SK-N-SH treated with all-trans-retinoic acid at 6 μM for 48 hours (cell line): Measurements from ENCODE around the gene TMEM132D.

ENCODE experiments used
- ATAC-seq: fragments of 200-7000 bp; cut with Tn5 transposase; 3 replicates; pipeline ENCODE4 v1.9.1; 2020; ENCODE audit warnings: mild to moderate bottlenecking, moderate library complexity
- ARNTL ChIP-seq: fragments of 450-650 bp; formaldehyde crosslinking; IDR thresholded peaks from 2 replicates; pipeline ENCODE4 v1.5.0; 2020; ENCODE audit warnings: low read depth, mild to moderate bottlenecking, moderate library complexity, borderline replicate concordance
- BACH2 ChIP-seq: fragments of 250-450 bp; sonication (Bioruptor Pico); IDR thresholded peaks from 2 replicates; pipeline ENCODE4 v1.9.0; 2021; ENCODE audit warnings: mild to moderate bottlenecking, borderline replicate concordance
- ESRRG ChIP-seq: fragments of 250-450 bp; sonication (Bioruptor Pico); IDR thresholded peaks from 2 replicates; pipeline ENCODE4 v1.6.1; 2021; ENCODE audit warnings: mild to moderate bottlenecking
- ISL1 ChIP-seq: fragments of 250-450 bp; sonication (Bioruptor Pico); IDR thresholded peaks from 2 replicates; pipeline ENCODE4 v2.1.2; 2022; ENCODE audit warnings: mild to moderate bottlenecking, moderate library complexity
- OSR1 ChIP-seq: fragments of 250-450 bp; sonication (Bioruptor Pico); IDR thresholded peaks from 2 replicates; pipeline ENCODE4 v1.8.0; 2022; ENCODE audit warnings: moderate library complexity, mild to moderate bottlenecking, inconsistent platforms
- PPARA ChIP-seq: fragments of 250-450 bp; sonication (Bioruptor Pico); IDR thresholded peaks from 2 replicates; pipeline ENCODE4 v1.5.0; 2020; ENCODE audit warnings: mild to moderate bottlenecking, borderline replicate concordance
- RARB ChIP-seq: fragments of 250-450 bp; sonication (Bioruptor Pico); IDR thresholded peaks from 2 replicates; pipeline ENCODE4 v1.8.0; 2021; ENCODE audit warnings: mild to moderate bottlenecking, moderate library complexity
- SNAI2 ChIP-seq: fragments of 250-450 bp; sonication (Bioruptor Pico); IDR thresholded peaks from 2 replicates; pipeline ENCODE4 v1.5.0; 2020; ENCODE audit warnings: mild to moderate bottlenecking, moderate library complexity
- TCF4 ChIP-seq: fragments of 250-450 bp; sonication (Bioruptor Pico); IDR thresholded peaks from 2 replicates; pipeline ENCODE4 v1.8.0; 2021; ENCODE audit warnings: mild to moderate bottlenecking, moderate library complexity, borderline replicate concordance
- TOX ChIP-seq: fragments of 250-450 bp; sonication (Bioruptor Pico); IDR thresholded peaks from 2 replicates; pipeline ENCODE4 v1.8.0; 2021; ENCODE audit warnings: mild to moderate bottlenecking, moderate library complexity, borderline replicate concordance
- ZC3H10 ChIP-seq: fragments of 250-450 bp; sonication (Bioruptor Pico); IDR thresholded peaks from 2 replicates; pipeline ENCODE4 v1.5.1; 2021; ENCODE audit warnings: mild to moderate bottlenecking, moderate library complexity
- ZFP3 ChIP-seq: fragments of 250-450 bp; sonication (Bioruptor Pico); IDR thresholded peaks from 2 replicates; pipeline ENCODE4 v1.5.0; 2020; ENCODE audit warnings: mild to moderate bottlenecking, moderate library complexity
- ZFP30 ChIP-seq: fragments of 450-650 bp; formaldehyde crosslinking; IDR thresholded peaks from 2 replicates; pipeline ENCODE4 v1.5.0; 2022; ENCODE audit warnings: mild to moderate bottlenecking, moderate library complexity
- ZNF565 ChIP-seq: fragments of 450-650 bp; formaldehyde crosslinking; conservative IDR thresholded peaks from 2 replicates; pipeline ENCODE4 v1.5.0; 2020; ENCODE audit warnings: low read depth, mild to moderate bottlenecking, moderate library complexity
- ZNF70 ChIP-seq: fragments of 450-650 bp; formaldehyde crosslinking; IDR thresholded peaks from 2 replicates; pipeline ENCODE4 v1.5.0; 2020; ENCODE audit warnings: mild to moderate bottlenecking, moderate library complexity
- ZNF8 ChIP-seq: fragments of 450-650 bp; formaldehyde crosslinking; IDR thresholded peaks from 2 replicates; pipeline ENCODE4 v1.5.0; 2020; ENCODE audit warnings: mild to moderate bottlenecking, moderate library complexity
- TF ChIP-seq, protein P1 (sequence below): fragments of 250-450 bp; sonication (Bioruptor Pico); IDR thresholded peaks from 2 replicates; pipeline ENCODE4 v1.8.0; 2020; ENCODE audit warnings: mild to moderate bottlenecking, moderate library complexity, borderline replicate concordance
- TF ChIP-seq, protein P2 (sequence below): fragments of 250-450 bp; sonication (Bioruptor Pico); IDR thresholded peaks from 2 replicates; pipeline ENCODE4 v1.8.0; 2021; ENCODE audit warnings: low read depth, mild to moderate bottlenecking, moderate library complexity, borderline replicate concordance
- TF ChIP-seq, protein P3 (sequence below): fragments of 250-450 bp; sonication (Bioruptor Pico); IDR thresholded peaks from 2 replicates; pipeline ENCODE4 v1.5.1; 2021; ENCODE audit warnings: mild to moderate bottlenecking, moderate library complexity
- TF ChIP-seq, protein P4 (sequence below): fragments of 250-450 bp; sonication (Bioruptor Pico); IDR thresholded peaks from 2 replicates; pipeline ENCODE4 v1.5.0; 2020; ENCODE audit warnings: mild to moderate bottlenecking, moderate library complexity
- TF ChIP-seq, protein P5 (sequence below): fragments of 250-450 bp; sonication (Bioruptor Pico); IDR thresholded peaks from 2 replicates; pipeline ENCODE4 v1.5.1; 2020; ENCODE audit warnings: low read depth, mild to moderate bottlenecking, moderate library complexity

Gene TMEM132D

DNA sequence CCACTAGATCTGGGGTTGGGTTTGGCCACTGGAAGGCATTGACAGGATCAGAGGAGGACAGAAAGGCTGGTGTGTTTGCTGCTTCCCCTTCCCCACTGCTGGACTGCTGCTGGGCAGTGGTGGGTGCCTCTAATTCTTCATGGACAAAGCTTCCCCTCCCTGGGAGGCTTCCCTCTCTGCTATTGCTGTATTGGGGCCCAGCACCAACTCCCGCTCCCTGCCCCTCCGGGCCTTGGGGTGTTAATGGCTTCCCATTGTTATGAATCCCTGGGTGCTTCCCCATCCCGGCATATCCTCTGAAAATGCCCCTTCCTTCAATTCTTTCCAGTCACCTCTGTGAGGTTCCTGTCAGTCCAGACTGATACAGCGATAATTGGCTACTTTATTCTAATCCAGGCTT lies 740.4 kb downstream of the TMEM132D start (continued):
- TF ChIP-seq OSR1 (CRISPR knock-in tag), result no peak
- TF ChIP-seq ZFP30 (CRISPR knock-in tag), result no peak
- TF ChIP-seq ESRRG, result no peak
- TF ChIP-seq TCF4 (CRISPR knock-in tag), result no peak
- no peak for TF ChIP-seq BACH2 (CRISPR knock-in tag)
- TF ChIP-seq TOX (CRISPR knock-in tag), result no peak
- TF ChIP-seq, all 23 proteins: peak for 0

DNA sequence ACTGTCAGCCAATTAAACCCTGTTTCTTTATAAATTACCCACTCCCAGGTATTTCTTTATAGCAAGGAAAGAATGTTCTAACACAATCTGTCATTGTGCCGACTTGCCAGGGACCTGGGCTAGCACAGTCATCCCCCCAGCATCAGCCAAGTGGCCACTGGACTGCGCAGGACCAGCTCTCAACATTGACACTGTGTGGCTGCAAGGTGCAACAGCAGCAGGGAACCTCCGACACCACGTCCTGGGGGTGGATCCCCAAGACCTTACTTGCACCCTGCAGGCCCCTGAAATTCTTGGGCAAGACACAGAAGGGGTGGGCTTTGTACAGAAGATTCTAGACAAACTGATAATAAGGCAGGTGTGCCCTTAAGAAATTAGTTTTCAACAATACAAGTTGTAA lies 741.0 kb downstream of the TMEM132D start:
- ATAC-seq, result no peak
- TF ChIP-seq, protein P1, sequence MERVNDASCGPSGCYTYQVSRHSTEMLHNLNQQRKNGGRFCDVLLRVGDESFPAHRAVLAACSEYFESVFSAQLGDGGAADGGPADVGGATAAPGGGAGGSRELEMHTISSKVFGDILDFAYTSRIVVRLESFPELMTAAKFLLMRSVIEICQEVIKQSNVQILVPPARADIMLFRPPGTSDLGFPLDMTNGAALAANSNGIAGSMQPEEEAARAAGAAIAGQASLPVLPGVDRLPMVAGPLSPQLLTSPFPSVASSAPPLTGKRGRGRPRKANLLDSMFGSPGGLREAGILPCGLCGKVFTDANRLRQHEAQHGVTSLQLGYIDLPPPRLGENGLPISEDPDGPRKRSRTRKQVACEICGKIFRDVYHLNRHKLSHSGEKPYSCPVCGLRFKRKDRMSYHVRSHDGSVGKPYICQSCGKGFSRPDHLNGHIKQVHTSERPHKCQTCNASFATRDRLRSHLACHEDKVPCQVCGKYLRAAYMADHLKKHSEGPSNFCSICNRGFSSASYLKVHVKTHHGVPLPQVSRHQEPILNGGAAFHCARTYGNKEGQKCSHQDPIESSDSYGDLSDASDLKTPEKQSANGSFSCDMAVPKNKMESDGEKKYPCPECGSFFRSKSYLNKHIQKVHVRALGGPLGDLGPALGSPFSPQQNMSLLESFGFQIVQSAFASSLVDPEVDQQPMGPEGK (CRISPR knock-in tag), result no peak
- no peak for TF ChIP-seq TCF4 (CRISPR knock-in tag)
- no peak for TF ChIP-seq SNAI2 (CRISPR knock-in tag)
- TF ChIP-seq, protein P2, sequence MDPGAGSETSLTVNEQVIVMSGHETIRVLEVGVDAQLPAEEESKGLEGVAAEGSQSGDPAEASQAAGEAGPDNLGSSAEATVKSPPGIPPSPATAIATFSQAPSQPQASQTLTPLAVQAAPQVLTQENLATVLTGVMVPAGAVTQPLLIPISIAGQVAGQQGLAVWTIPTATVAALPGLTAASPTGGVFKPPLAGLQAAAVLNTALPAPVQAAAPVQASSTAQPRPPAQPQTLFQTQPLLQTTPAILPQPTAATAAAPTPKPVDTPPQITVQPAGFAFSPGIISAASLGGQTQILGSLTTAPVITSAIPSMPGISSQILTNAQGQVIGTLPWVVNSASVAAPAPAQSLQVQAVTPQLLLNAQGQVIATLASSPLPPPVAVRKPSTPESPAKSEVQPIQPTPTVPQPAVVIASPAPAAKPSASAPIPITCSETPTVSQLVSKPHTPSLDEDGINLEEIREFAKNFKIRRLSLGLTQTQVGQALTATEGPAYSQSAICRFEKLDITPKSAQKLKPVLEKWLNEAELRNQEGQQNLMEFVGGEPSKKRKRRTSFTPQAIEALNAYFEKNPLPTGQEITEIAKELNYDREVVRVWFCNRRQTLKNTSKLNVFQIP (CRISPR knock-in tag), result no peak
- no peak for TF ChIP-seq OSR1 (CRISPR knock-in tag)
- TF ChIP-seq, protein P3, sequence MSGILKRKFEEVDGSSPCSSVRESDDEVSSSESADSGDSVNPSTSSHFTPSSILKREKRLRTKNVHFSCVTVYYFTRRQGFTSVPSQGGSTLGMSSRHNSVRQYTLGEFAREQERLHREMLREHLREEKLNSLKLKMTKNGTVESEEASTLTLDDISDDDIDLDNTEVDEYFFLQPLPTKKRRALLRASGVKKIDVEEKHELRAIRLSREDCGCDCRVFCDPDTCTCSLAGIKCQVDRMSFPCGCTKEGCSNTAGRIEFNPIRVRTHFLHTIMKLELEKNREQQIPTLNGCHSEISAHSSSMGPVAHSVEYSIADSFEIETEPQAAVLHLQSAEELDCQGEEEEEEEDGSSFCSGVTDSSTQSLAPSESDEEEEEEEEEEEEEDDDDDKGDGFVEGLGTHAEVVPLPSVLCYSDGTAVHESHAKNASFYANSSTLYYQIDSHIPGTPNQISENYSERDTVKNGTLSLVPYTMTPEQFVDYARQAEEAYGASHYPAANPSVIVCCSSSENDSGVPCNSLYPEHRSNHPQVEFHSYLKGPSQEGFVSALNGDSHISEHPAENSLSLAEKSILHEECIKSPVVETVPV (CRISPR knock-in tag), result no peak
- TF ChIP-seq ZNF8 (CRISPR knock-in tag), result no peak
- no peak for TF ChIP-seq ZC3H10 (CRISPR knock-in tag)
- TF ChIP-seq, protein P4, sequence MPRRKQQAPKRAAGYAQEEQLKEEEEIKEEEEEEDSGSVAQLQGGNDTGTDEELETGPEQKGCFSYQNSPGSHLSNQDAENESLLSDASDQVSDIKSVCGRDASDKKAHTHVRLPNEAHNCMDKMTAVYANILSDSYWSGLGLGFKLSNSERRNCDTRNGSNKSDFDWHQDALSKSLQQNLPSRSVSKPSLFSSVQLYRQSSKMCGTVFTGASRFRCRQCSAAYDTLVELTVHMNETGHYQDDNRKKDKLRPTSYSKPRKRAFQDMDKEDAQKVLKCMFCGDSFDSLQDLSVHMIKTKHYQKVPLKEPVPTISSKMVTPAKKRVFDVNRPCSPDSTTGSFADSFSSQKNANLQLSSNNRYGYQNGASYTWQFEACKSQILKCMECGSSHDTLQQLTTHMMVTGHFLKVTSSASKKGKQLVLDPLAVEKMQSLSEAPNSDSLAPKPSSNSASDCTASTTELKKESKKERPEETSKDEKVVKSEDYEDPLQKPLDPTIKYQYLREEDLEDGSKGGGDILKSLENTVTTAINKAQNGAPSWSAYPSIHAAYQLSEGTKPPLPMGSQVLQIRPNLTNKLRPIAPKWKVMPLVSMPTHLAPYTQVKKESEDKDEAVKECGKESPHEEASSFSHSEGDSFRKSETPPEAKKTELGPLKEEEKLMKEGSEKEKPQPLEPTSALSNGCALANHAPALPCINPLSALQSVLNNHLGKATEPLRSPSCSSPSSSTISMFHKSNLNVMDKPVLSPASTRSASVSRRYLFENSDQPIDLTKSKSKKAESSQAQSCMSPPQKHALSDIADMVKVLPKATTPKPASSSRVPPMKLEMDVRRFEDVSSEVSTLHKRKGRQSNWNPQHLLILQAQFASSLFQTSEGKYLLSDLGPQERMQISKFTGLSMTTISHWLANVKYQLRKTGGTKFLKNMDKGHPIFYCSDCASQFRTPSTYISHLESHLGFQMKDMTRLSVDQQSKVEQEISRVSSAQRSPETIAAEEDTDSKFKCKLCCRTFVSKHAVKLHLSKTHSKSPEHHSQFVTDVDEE (CRISPR knock-in tag), result no peak
- TF ChIP-seq ZFP3 (CRISPR knock-in tag), result no peak
- TF ChIP-seq ARNTL, result no peak
- no peak for TF ChIP-seq ESRRG
- no peak for TF ChIP-seq TOX (CRISPR knock-in tag)
- TF ChIP-seq ZNF565 (CRISPR knock-in tag), result no peak
- TF ChIP-seq ISL1 (CRISPR knock-in tag), result no peak
- TF ChIP-seq BACH2 (CRISPR knock-in tag), result no peak
- TF ChIP-seq, all 23 proteins: peak for 0

DNA sequence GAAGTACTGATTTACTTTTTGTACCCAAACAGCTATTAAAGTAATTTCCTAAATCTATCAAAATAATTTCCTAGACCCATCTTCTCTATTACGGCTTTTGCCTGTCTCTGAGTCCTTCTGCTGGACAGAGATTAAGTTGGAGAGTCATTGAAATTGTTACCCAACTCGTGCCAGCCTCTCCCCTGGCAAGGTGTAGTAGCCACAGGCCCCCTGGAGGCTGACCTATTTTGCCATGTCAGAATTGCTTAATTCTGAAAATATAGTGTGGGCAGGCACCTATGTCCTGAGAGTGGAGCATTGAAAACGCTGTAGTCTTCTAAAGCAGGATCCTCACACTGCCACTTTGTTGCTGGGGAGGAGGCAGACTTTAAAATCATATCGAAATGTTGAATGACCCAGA lies 742.3 kb downstream of the TMEM132D start:
- ATAC-seq, result no peak
- TF ChIP-seq, protein P4 (CRISPR knock-in tag), result no peak
- TF ChIP-seq ESRRG (no peak), PPARA (CRISPR knock-in tag) (no peak), TCF4 (CRISPR knock-in tag) (no peak), ZFP3 (CRISPR knock-in tag) (no peak), ZNF565 (CRISPR knock-in tag) (no peak), BACH2 (CRISPR knock-in tag) (no peak), TOX (CRISPR knock-in tag) (no peak), RARB (no peak), ZNF70 (CRISPR knock-in tag) (no peak), SNAI2 (CRISPR knock-in tag) (no peak)
- TF ChIP-seq, protein P5, sequence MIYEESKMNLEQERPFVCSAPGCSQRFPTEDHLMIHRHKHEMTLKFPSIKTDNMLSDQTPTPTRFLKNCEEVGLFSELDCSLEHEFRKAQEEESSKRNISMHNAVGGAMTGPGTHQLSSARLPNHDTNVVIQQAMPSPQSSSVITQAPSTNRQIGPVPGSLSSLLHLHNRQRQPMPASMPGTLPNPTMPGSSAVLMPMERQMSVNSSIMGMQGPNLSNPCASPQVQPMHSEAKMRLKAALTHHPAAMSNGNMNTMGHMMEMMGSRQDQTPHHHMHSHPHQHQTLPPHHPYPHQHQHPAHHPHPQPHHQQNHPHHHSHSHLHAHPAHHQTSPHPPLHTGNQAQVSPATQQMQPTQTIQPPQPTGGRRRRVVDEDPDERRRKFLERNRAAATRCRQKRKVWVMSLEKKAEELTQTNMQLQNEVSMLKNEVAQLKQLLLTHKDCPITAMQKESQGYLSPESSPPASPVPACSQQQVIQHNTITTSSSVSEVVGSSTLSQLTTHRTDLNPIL (CRISPR knock-in tag), result no peak
- TF ChIP-seq, protein P3 (CRISPR knock-in tag), result no peak
- TF ChIP-seq, protein P2 (CRISPR knock-in tag), result no peak
